SKM-1 (cell line): ENCODE data around the gene PATL1.
"Not testable (repeated sequence)": the region's sequence is repeated elsewhere in the genome, so short reads cannot be mapped to it uniquely, and the experiment has no call there.

ENCODE experiments used
- DNase-seq: peaks from one replicate; lab custom pipeline; 2025; ENCODE audit not compliant: unreplicated experiment; lab: John Stamatoyannopoulos, UW

Gene PATL1

GRCh38 chr11:59676205-59676604 is 7.4 kb upstream of the PATL1 start:
- no peak for DNase-seq

- DNase-seq, result no peak
Observed at GRCh38 chr11:59674291-59674690, 5.5 kb upstream of the PATL1 start.

DNA sequence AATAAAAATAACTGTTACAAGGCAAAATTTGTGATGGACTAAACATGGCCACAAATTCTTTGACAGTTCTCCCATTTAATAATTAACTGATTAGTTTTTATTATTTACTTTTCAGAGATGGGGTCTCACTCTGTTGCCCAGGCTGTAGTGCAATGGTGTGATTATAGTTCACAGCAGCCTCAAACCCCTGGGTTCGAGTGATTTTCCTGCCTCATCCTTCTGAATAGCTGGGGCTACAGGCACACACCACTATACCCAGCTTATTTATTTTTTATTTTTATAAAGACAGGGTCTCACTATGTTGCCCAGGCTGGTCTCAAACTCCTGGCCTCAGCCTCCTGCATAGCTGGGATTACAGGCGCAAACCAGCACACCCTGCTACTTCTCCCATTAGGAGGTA is 4.5 kb upstream of the PATL1 start:
- no peak for DNase-seq

GRCh38 chr11:59671471-59671870 is 2.6 kb upstream of the PATL1 start:
- DNase-seq, result no peak

DNA sequence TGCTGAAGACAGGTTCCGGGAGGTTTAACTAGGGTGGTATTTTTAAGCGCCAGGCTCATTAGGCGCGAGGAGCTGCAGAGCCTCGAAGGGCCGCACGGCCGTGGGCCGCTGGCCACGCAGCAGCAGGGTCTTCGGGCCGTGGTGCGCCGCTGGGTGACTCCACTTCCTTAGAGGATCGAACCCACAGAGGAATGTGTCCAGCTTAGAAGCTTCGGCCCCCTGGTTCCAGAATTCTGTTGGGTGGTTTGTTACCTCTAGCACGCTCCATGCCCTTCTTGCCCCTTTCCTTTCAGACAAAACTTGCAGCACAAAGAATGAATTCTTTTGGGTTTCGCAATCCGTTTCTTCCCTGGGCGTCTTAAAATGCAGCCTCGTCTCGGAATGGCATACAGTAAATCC is 773 bp upstream of the PATL1 start:
- DNase-seq, result no peak

GRCh38 chr11:59668188-59668949 is 468 bp downstream of the PATL1 start:
- peak; percentile 15 for DNase-seq

DNA sequence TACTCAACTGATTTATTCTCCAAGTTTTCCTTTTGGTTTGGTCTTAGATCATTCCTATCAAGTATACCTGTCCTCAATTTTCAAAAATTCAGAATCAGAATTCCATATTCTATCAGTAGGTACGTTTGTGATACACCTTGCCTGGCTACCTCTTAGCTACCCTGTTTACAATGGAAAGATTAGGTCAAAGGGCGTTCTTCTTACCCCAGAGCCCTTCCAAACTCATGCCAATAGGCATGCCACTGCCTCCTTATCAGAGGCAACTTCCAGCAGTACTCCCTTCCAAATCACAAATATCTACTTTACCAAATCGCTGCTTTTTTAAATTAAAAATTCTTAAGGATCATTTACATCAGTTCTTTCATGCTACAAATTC is 1.0 kb downstream of the PATL1 start:
- DNase-seq, result no peak

- no peak for DNase-seq
Observed at GRCh38 chr11:59666969-59667368, 1.9 kb downstream of the PATL1 start.

DNA sequence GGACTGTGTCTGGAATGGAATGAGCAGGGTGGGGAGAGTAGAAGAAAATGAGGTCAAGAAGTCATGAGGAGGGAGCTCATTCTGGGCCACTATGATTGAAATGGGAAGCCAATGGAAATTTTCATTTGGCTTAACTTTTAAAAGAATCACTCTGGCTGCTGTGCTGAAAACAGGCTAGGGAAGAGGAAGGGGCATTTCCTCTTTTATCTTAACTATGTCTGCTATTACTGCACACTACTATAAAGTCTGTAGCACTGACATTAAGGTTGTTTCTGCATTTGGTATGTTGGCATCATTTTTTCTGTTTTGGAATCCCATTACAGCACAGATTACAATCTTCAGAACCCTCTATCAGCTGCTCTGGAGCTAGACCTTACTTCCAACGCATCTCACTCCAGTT is 8.2 kb downstream of the PATL1 start:
- DNase-seq, result no peak

- DNase-seq, result no peak
Observed at GRCh38 chr11:59659981-59660380, 8.9 kb downstream of the PATL1 start.

GRCh38 chr11:59658036-59658435 is 10.8 kb downstream of the PATL1 start:
- DNase-seq, result no peak

DNA sequence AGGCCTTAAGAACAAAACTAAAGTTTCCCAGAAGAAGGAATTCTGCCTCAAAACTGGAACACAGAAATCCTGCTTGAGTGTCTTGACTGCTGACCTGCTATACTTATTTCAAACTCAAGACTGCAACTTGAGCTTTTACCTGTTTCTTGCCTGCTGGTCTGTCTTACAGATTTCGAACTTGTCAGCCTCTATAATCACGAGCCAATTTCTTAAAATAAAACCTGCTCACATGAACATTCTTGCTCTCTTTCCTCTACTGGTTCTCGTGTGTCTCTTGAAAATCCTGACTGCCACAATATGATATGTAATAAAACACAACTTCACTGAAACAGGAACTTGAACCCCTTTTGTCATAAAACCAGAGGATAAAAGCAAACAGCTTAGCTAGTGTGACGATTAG is 13.9 kb downstream of the PATL1 start:
- no peak for DNase-seq

- DNase-seq, result no peak
Observed at GRCh38 chr11:59647245-59647980, 21.4 kb downstream of the PATL1 start.

DNA sequence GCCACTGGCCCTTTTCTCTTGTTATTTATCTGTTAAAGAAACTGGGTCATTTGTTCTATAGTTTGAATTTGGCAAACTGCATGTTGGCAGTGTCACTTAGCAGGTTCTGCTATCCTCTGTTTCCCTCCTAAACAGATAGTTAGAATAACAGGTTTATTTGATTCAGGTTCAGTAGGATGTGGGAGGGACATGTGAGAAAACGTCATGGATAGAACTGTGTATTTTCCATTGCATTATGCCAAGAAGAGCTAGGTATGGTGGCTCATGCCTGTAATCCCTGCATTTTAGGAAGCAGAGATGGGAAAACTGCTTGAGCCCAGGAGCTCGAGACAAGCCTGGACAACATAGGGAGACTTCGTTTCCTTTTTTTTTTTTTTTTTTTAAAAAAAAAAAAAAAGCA is 24.3 kb downstream of the PATL1 start:
- DNase-seq, result no peak

DNA sequence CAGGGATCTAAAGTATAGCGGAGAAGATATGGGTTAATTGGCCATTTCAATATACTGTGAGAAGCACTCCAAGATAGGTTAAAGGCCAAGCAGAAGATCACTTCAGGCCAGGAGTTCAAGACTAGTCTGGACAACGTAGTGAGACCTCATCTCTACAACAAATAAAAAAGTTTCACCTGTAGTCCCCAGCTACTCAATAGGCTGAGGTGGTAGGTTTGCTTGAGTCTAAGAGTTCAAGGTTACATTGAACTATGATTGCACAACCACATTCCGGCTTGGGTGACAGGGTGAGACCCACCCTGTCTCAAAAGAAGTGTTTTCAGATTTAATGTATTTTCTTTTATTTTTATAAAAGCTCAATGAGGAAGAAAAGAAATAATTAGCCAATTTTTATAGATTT is 25.4 kb downstream of the PATL1 start:
- no peak for DNase-seq

GRCh38 chr11:59641156-59641555 is 27.7 kb downstream of the PATL1 start:
- no peak for DNase-seq

- no peak for DNase-seq
Observed at GRCh38 chr11:59630493-59630892, 38.3 kb downstream of the PATL1 start.

DNA sequence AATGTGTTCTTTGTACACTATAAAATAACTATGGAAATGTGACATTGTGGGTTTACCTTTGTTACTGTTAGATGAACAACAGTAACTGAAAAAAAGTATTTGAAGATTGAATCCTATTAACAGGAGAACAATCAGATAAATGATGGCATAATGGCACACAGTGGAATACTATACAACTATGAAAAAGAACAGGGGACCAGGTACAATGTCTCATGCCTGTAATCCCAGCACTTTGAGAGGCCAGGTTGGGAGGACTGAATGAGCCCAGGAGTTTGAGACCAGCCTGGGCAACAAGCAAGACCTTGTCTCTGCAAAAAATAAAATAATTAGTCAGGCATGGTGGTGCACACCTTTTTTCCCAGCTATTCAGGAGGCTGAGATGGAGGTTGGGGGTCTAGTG is 38.8 kb downstream of the PATL1 start:
- no peak for DNase-seq

DNA sequence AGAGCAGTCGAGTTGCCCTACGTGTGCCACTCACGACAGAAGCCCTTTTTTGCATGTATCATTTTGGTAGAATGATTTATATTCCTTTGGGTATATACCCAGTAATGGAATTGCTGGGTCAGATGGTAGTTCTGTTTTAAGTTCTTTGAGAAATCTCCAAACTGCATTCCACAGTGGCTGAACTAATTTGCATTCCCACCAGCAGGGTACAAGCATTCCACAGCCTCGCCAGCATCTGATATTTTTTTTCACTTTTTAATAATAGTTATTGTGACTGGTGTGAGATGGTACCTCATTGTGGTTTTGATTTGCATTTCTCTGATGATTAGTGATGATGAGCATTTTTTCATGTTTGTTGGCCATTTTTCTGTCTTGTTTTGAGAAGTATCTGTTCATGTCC is 41.9 kb downstream of the PATL1 start:
- not testable (repeated sequence) for DNase-seq

DNA sequence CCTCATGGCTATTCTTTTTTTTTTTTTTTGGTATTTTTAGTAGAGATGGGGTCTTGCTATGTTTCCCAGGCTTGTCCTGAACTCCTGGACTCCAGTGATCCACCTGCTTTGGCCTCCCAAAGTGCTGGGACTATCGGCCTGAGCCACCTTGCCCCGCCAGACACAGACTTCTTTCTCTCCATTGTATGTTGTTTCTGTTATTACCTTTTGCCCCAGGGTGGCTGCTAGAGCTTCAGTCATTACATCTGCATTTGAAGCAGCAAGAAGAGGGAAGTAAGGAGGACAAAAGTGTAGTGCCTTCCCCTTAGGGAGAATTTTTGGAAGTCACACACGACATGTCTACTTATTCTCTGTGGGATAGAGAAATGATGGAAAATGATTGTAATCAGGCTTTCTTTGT is 43.1 kb downstream of the PATL1 start:
- DNase-seq, result no peak

DNA sequence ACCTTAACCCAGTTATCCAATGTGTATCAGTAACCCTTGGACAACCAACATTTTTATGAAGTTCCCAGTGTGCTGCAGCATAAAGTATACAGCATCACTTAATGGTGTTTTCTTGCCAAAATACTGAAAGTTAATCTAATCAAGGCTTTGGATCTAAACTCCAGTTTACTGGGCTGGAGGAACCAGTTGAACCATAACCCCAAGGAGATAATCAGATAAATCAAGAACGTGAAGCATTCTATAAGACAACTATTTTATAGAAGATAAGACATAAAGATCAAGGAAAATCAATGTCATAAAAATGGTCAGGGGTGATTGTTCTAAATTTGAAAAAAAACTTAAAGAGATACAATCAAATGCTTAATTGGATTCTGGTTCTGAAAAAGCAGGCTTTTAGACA is 51.0 kb downstream of the PATL1 start:
- no peak for DNase-seq

DNA sequence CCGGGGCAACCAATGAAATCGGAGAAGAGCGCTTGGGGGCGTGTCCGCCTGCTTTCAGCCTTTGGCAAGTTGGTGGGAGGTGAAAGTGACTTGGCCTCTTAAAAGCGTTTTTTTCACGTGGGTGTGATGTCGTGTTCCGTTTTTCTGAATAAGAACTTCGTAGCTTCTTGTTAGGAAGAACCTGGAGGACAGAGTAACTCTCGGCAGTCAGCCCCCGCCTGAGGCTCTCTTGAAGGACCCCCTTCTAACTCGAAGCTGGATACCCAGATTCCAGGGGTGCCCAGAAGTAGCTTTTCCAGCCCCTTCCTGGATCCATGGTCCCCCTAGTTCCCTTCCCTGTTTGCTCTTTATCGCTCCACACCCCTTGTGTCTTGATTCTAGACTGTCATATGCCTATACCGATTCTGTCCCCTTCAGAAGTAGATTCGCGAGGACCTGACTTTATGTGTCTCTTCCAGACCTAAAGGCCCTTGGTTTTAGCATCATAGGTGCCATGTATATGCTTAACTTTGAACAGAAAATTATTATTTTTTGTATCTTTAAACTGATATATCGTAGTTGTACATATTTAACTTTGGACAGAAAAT is 52.3 kb downstream of the PATL1 start:
- DNase-seq, result no peak
